OCI-LY7 (cell line): ENCODE data around the gene HAS3. TPM values are rescaled to one million over a fixed set of nuclear protein-coding genes. Genes with fewer than 3 reads are reported as not detected.

ENCODE experiments used
- Bru-seq: library from RNA; stranded (reverse); fragments of 400-500 nt; gene quantifications from one replicate; lab custom pipeline; 2021; lab: Mats Ljungman, UMichigan
- BruChase-seq, 2 experiments: library from RNA; stranded (reverse); fragments of 400-500 nt; gene quantifications; one replicate each; lab custom pipeline; 2021; lab: Mats Ljungman, UMichigan
- BruUV-seq: library from RNA; stranded (reverse); fragments of 400-500 nt; replicated peaks from 2 replicates; lab custom pipeline; 2021; lab: Mats Ljungman, UMichigan
- CTCF ChIA-PET: fragments of 300-600 bp; sonication (Branson Sonifier 250); formaldehyde crosslinking; loops from one replicate; lab custom pipeline; 2022; ENCODE audit warnings: antibody characterized with exemption; ENCODE audit not compliant: unreplicated experiment; lab: Charles Lee
- POLR2A ChIA-PET: fragments of 300-600 bp; sonication (Branson Sonifier 250); formaldehyde crosslinking; loops from one replicate; lab custom pipeline; 2022; ENCODE audit warnings: antibody characterized with exemption; lab: Charles Lee
- DNase-seq: peaks from one replicate; pipeline ENCODE4 v3.0.0-alpha.2; 2015; ENCODE audit warnings: low spot score
- H2AFZ ChIP-seq: fragments of 200-600 bp; sonication (generic), shearing (Covaris generic); 2 replicates; pipeline ENCODE4 v1.6.1; 2014; ENCODE audit warnings: mild to moderate bottlenecking, antibody characterized with exemption, low read length, moderate library complexity
- H3K27ac ChIP-seq: fragments of 200-600 bp; sonication (generic); 2 replicates; pipeline ENCODE4 v1.5.1; 2014; ENCODE audit warnings: mixed run types, low read depth, mild to moderate bottlenecking, moderate library complexity, low read length, inconsistent platforms; ENCODE audit not compliant: poor library complexity, severe bottlenecking
- H3K36me3 ChIP-seq: fragments of 200-600 bp; sonication (generic); 2 replicates; pipeline ENCODE4 v1.6.1; 2014; ENCODE audit warnings: mild to moderate bottlenecking, antibody characterized with exemption, low read length, moderate library complexity, mixed read lengths; ENCODE audit not compliant: insufficient read depth
- H3K4me1 ChIP-seq: fragments of 200-600 bp; sonication (generic); 2 replicates; pipeline ENCODE4 v1.5.1; 2014; ENCODE audit warnings: mild to moderate bottlenecking, low read length; ENCODE audit not compliant: insufficient read depth, poor library complexity, severe bottlenecking
- H3K4me2 ChIP-seq: fragments of 200-600 bp; sonication (generic); 2 replicates; pipeline ENCODE4 v1.6.1; 2014; ENCODE audit warnings: mild to moderate bottlenecking, low read length
- H3K4me3 ChIP-seq: fragments of 200-600 bp; sonication (generic); 2 replicates; pipeline ENCODE4 v1.5.1; 2014; ENCODE audit warnings: mild to moderate bottlenecking, low read depth, low read length; ENCODE audit not compliant: poor library complexity, severe bottlenecking
- H3K79me2 ChIP-seq: fragments of 200-600 bp; sonication (generic); 2 replicates; pipeline ENCODE4 v1.6.1; 2016; ENCODE audit warnings: low read depth, mild to moderate bottlenecking, low read length, moderate library complexity, mixed read lengths; ENCODE audit not compliant: insufficient read depth
- H3K9me2 ChIP-seq: fragments of 200-600 bp; sonication (generic); 2 replicates; pipeline ENCODE4 v1.6.1; 2016; ENCODE audit warnings: mild to moderate bottlenecking, low read length, mixed read lengths; ENCODE audit not compliant: insufficient read depth
- H3K9me3 ChIP-seq: fragments of 200-600 bp; sonication (generic); 2 replicates; pipeline ENCODE4 v1.6.1; 2014; ENCODE audit warnings: mild to moderate bottlenecking, mixed run types, low read length, mixed read lengths
- H4K20me1 ChIP-seq: fragments of 200-600 bp; sonication (generic); 2 replicates; pipeline ENCODE4 v1.6.1; 2014; ENCODE audit warnings: mild to moderate bottlenecking, antibody characterized with exemption, low read length, moderate library complexity, mixed read lengths; ENCODE audit not compliant: insufficient read depth
- EZH2phosphoT487 ChIP-seq: fragments of 200-600 bp; sonication (generic); IDR thresholded peaks from 2 replicates; pipeline ENCODE4 v1.6.1; 2018; ENCODE audit warnings: low read depth, borderline replicate concordance, mild to moderate bottlenecking, mixed run types, antibody characterized with exemption, low read length, moderate library complexity, mixed read lengths
- intact Hi-C: fragments of 100-400 bp; cut with micrococcal nuclease; formaldehyde crosslinking; loops from one replicate; pipeline ENCODE4 v1.10.0; 2022; ENCODE audit not compliant: unreplicated experiment
- long read RNA-seq: library from polyadenylated mRNA; stranded (forward); transcript quantifications from one replicate; pipeline ENCODE4 v2.0.0, GENCODE V29; 2022
- total RNA-seq, 2 experiments: library from RNA; depleted of rRNA in 1 of 2; stranded (reverse); fragments of >200 nt in 1 of 2; shearing (Covaris generic) in 1 of 2; gene quantifications; 2 replicates each; pipeline ENCODE4 v1.2.3, GENCODE V29; 2014 to 2022
- TF ChIP-seq, protein P1 (sequence below): fragments of 200-600 bp; sonication (generic); conservative IDR thresholded peaks from 2 replicates; pipeline ENCODE4 v1.5.1; 2014; ENCODE audit warnings: mild to moderate bottlenecking, antibody characterized with exemption, low read length, moderate library complexity, mixed read lengths

The HAS3 gene, protein sequence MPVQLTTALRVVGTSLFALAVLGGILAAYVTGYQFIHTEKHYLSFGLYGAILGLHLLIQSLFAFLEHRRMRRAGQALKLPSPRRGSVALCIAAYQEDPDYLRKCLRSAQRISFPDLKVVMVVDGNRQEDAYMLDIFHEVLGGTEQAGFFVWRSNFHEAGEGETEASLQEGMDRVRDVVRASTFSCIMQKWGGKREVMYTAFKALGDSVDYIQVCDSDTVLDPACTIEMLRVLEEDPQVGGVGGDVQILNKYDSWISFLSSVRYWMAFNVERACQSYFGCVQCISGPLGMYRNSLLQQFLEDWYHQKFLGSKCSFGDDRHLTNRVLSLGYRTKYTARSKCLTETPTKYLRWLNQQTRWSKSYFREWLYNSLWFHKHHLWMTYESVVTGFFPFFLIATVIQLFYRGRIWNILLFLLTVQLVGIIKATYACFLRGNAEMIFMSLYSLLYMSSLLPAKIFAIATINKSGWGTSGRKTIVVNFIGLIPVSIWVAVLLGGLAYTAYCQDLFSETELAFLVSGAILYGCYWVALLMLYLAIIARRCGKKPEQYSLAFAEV
- 0.09 TPM in 1 of 2 replicates, not detected in the other for total RNA-seq (2014; rRNA removed; shearing (Covaris generic))
- 0.29 and 0.31 TPM in 2 replicates for total RNA-seq (2022)
- percentile 27 among the genes with signal in this experiment for Bru-seq, nascent RNA
- BruChase-seq, experiment 1, labeled RNA remaining after a 6-hour chase = percentile 19 among the genes with signal in this experiment
- BruChase-seq, experiment 2, labeled RNA remaining after a 2-hour chase = percentile 28 among the genes with signal in this experiment
- long read RNA-seq = 0 reads

DNA sequence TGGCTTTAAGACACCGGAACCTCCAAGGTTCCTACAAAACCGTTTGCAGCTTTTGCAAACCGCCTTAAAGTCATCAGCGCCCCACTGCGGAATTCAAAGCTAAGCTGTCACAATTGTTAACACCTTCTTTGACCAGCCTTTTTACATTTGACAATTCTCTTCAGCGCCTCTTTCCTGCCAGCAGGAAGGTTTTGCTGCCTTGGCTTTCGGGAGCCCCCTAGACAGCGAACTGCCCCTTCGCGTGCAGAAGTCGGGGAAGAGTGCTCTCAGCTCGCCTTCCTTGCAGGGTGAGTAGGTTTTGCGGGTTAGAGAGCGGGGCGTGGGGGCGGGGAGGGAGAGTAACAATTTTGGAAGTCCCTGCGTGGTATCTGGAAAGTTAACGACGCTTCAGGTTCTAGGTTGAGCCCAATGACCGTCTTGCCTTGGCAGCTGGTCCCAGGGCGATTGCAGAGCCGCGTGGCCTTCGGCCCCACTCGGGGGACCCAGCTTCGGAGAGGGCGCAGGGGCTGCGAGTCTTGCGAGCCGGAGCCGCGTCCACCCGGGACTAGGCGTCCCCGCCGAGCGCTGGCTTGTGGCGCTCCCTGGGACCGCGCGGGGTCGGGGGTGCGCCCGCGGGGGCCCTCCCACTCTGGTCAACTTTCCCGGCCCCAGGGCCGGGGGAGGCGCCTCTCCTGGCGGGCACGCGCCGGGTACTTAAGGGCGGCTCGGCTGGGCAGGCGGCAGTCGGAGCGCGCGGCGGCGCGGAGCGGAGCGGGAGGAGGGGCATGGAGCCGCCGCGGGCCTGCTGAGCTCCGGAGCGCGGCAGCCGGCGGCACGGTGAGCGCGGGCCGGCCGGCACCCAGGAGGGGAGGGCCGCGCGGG is at the start of gene HAS3:
HAS3 (plus strand) TSS at position 153 of the 861 bp plus-strand sequence. CDS start 3,743 bp downstream, outside the sequence.
- H2AFZ ChIP-seq = no peak within 1 kb of the TSS
- ChIA-PET POLR2A (no interaction called here), CTCF (no interaction called here)
- no peaks in the 10 kb centered on the region for H3K79me2 ChIP-seq
- BruUV-seq = no TSS peak
- H3K4me2 ChIP-seq = no peak within 1 kb of the TSS; the same call in 1 of the 2 replicates
- no peak within 1 kb of the TSS for H3K4me3 ChIP-seq
- DNase-seq = peak; percentile 12
- no peak within 1 kb of the TSS for H3K27ac ChIP-seq
- TF ChIP-seq, protein P1, sequence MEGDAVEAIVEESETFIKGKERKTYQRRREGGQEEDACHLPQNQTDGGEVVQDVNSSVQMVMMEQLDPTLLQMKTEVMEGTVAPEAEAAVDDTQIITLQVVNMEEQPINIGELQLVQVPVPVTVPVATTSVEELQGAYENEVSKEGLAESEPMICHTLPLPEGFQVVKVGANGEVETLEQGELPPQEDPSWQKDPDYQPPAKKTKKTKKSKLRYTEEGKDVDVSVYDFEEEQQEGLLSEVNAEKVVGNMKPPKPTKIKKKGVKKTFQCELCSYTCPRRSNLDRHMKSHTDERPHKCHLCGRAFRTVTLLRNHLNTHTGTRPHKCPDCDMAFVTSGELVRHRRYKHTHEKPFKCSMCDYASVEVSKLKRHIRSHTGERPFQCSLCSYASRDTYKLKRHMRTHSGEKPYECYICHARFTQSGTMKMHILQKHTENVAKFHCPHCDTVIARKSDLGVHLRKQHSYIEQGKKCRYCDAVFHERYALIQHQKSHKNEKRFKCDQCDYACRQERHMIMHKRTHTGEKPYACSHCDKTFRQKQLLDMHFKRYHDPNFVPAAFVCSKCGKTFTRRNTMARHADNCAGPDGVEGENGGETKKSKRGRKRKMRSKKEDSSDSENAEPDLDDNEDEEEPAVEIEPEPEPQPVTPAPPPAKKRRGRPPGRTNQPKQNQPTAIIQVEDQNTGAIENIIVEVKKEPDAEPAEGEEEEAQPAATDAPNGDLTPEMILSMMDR = no peak; the same call in 1 of the 2 replicates
- no peak for TF ChIP-seq EZH2phosphoT487
- no peaks in the 10 kb centered on the region for H3K9me2 ChIP-seq
- H3K4me1 ChIP-seq = no peaks in the 10 kb centered on the region
- H3K36me3 ChIP-seq = no peaks in the 10 kb centered on the region
- intact Hi-C loops = no loop called here
- H4K20me1 ChIP-seq = no peaks in the 10 kb centered on the region
- no peaks in the 10 kb centered on the region for H3K9me3 ChIP-seq

DNA sequence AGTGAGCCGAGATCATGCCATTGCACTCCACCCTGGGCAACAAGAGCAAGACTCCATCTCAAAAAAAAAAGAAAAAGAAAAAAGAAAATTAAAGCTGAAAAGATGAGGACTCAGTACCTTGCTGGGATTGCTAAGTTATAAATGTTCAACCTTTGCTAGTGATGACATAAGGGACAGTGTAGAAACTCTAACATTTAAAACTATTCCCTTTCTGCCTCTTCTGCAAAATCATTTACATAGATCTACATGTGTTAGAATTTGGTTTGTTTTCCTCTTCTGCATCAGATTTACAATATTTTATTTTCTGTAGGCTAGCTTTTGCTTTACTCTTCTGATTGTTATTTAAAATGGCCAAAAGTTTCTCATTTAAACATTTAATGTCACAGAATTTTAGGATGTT is 49.5 kb upstream of the HAS3 start:
- ChIA-PET CTCF (no interaction called here), POLR2A (no interaction called here)
- Histone ChIP-seq H3K4me2 (no peak overlapping the region), H4K20me1 (no peaks in the 10 kb centered on the region), H3K79me2 (no peaks in the 10 kb centered on the region), H3K9me2 (no peaks in the 10 kb centered on the region), H3K4me3 (no peak overlapping the region), H3K9me3 (no peaks in the 10 kb centered on the region), H3K27ac (no peak overlapping the region), H3K36me3 (no peaks in the 10 kb centered on the region), H2AFZ (no peak overlapping the region), H3K4me1 (no peaks in the 10 kb centered on the region)
- intact Hi-C loops = no loop called here
- no peak for DNase-seq
- no TSS peak for BruUV-seq
- TF ChIP-seq, protein P1 = no peak
- no peak for TF ChIP-seq EZH2phosphoT487
